K562 (cell line): ENCODE data around the gene HTT-AS.

Source experiments
- BRCA1 ChIP-seq, 2 experiments: fragments of 450-650 bp in 1 of 2; sonication (generic) in 1 of 2; formaldehyde crosslinking in 1 of 2; IDR thresholded peaks; 2 replicates each; pipeline versions ENCODE4 v1.5.0 to v1.6.1; 2017 to 2020; ENCODE audit warnings: mild to moderate bottlenecking in 1 of 2, missing genetic modification reagents in 1 of 2
- CTCF ChIP-seq, 3 experiments: IDR thresholded peaks in 2 of 3; conservative IDR thresholded peaks in 1 of 3; 2 replicates each; pipeline ENCODE4 v1.5.1; 2011 to 2012; ENCODE audit warnings: low read length in 3 of 3, mild to moderate bottlenecking in 3 of 3, control low read depth in 2 of 3, improper control_type of control experiment in 1 of 3, inconsistent platforms in 1 of 3, low read depth in 1 of 3, mixed read lengths in 1 of 3, moderate library complexity in 1 of 3; ENCODE audit not compliant: insufficient read depth in 2 of 3
- EZH2 ChIP-seq: IDR thresholded peaks from 2 replicates; pipeline ENCODE4 v1.6.1; 2012; ENCODE audit warnings: low read depth, mild to moderate bottlenecking, inconsistent platforms, low read length, borderline replicate concordance
- MAX ChIP-seq: sonication (generic); formaldehyde crosslinking; IDR thresholded peaks from 2 replicates; pipeline ENCODE4 v1.9.0; 2022; ENCODE audit warnings: mild to moderate bottlenecking, missing genetic modification reagents
- NR4A1 ChIP-seq, 2 experiments: fragments of 250-450 bp in 1 of 2; fragments of 450-650 bp in 1 of 2; sonication (Bioruptor Pico) in 1 of 2; IDR thresholded peaks; 2 replicates each; pipeline versions ENCODE4 v1.4.0 to v1.6.1; 2016 to 2020; ENCODE audit warnings: mild to moderate bottlenecking in 2 of 2, missing compliant biosample characterization in 1 of 2, missing genetic modification characterization in 1 of 2, moderate library complexity in 1 of 2
- ZC3H11A ChIP-seq: IDR thresholded peaks from 2 replicates; pipeline ENCODE4 v1.6.1; 2012; ENCODE audit warnings: low read depth, low read length, improper control_type of control experiment
- ZSCAN32 ChIP-seq: fragments of 450-650 bp; formaldehyde crosslinking; IDR thresholded peaks from 2 replicates; pipeline ENCODE4 v1.4.0; 2020; ENCODE audit warnings: mild to moderate bottlenecking, moderate library complexity

- TF ChIP-seq EZH2 (no peak), ZSCAN32 (no peak), MAX (CRISPR knock-in tag) (no peak), NR4A1 (CRISPR knock-in tag; IDR thresholded peaks at IDR 0.05) (no peak), NR4A1 (tag; IDR thresholded peaks at IDR 0.05) (no peak), ZC3H11A (no peak), CTCF (IDR thresholded peaks at IDR 0.05 in 2 of 3, conservative IDR thresholded peaks at IDR 0.05 in 1 of 3; ENCODE audit: insufficient read depth in 2 of 3, low read depth in 1 of 3, low read length in 3 of 3) (no peak), BRCA1 (IDR thresholded peaks at IDR 0.05) (no peak), BRCA1 (CRISPR knock-in tag; IDR thresholded peaks at IDR 0.05) (no peak)
Measured at GRCh38 chr4:3029464-3029863, 44.9 kb downstream of the HTT-AS start.
